NK-92 treated with Interleukin-12 subunit alpha and Interleukin-12 subunit beta, amount 100 ng/mL, for 24 hours (cell line): ENCODE measurements around the gene ESRRA.

Source experiments
- DNase-seq: peaks from one replicate; lab custom pipeline; 2025; lab: John Stamatoyannopoulos, UW

Gene ESRRA

DNA sequence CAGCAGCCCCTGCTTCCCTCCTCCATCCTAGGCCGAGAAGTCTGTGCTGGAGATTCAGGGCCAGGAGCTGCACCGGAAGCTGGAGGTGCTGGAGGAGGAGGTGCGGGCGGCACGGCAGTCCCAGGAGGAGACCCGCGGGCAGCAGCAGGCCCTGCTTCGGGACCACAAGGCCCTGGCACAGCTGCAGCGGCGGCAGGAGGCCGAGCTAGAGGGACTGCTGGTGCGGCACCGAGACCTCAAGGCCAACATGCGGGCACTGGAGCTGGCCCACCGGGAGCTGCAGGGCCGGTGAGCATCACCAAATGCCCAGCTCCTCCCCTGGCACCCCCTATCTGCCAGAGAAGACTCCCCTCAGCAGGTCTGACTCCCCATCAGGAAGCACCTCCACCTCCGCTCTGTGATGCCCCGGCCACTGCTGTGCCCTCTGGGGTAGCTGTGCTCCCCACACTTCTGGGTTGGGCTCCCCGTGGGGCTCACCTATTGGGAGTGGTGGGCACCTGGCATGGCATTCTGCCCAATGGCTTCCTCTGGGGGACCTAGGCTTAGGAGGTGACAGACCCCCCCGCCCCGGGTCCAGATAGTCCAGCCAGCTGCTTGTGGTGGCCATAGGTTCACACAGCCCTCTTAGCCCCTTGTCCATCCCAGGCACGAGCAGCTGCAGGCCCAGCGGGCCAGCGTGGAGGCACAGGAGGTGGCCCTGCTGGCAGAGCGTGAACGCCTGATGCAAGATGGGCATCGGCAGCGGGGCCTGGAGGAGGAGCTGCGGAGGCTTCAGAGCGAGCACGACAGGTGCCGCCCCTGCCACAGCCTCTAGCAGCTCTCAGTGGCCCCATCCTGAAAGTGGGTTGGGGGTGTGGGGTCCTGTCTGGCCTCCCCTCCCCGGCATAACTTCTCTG is 47.0 kb downstream of the ESRRA start:
- DNase-seq = no peak

DNA sequence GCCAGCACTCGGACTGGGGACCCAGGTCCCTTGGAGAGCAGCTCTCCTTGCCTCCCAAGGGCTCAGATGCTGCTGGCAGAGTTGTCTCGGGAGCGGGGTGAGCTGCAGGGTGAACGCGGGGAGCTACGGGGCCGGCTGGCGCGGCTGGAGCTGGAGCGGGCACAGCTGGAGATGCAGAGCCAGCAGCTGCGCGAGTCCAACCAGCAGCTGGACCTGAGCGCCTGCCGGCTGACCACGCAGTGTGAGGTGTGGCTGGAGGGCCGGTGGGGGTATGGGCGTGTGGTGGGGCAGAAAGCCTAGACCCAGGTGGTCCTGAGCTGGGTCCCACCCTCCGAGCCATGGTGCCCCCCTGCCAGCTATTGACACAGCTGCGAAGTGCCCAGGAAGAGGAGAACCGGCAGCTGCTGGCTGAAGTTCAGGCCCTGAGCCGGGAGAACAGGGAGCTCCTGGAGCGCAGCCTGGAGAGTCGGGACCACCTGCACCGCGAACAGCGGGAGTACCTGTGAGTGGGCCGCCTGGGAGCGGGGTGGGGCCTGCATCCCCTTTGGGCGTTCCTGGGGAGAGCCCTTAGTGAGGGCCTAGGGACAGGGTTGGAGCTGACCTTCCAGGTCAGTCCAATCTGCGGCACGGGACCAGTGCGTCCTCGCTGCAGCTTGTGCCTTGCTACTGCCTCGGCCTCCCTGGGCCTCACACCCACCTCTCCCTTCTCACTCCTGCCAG is 47.8 kb downstream of the ESRRA start:
- no peak for DNase-seq

DNA sequence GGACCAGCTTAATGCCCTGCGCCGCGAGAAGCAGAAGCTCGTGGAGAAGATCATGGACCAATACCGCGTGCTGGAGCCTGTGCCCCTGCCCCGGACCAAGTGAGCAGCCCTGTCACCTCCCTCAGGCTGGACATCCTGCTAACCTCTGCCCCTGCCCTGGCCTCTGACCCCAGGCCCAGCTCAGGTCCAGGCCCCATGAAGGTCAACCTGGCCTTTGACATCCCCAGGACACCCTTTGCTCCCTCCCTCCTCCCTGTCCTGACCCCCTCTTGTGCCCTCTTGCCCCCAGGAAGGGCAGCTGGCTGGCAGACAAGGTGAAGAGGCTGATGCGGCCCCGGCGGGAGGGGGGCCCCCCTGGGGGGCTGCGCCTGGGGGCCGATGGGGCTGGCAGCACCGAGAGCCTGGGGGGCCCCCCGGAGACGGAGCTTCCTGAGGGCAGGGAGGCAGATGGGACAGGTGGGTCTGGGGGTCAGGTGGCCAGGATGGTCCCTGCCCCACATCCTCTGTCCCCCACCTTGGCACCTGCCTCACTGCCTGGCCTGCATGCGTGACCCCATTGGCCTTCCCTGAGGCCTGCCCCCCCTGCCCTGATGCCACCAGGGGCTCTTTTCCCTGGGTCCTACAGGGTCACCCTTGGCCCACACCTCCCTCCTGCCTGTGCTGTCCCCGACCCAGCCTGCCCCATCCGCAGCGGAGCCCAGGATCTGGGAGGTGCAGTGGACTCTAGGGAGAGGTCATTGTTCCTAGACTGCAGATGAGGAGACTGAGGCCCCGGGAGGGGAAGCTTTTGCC is 48.6 kb downstream of the ESRRA start:
- no peak for DNase-seq

DNA sequence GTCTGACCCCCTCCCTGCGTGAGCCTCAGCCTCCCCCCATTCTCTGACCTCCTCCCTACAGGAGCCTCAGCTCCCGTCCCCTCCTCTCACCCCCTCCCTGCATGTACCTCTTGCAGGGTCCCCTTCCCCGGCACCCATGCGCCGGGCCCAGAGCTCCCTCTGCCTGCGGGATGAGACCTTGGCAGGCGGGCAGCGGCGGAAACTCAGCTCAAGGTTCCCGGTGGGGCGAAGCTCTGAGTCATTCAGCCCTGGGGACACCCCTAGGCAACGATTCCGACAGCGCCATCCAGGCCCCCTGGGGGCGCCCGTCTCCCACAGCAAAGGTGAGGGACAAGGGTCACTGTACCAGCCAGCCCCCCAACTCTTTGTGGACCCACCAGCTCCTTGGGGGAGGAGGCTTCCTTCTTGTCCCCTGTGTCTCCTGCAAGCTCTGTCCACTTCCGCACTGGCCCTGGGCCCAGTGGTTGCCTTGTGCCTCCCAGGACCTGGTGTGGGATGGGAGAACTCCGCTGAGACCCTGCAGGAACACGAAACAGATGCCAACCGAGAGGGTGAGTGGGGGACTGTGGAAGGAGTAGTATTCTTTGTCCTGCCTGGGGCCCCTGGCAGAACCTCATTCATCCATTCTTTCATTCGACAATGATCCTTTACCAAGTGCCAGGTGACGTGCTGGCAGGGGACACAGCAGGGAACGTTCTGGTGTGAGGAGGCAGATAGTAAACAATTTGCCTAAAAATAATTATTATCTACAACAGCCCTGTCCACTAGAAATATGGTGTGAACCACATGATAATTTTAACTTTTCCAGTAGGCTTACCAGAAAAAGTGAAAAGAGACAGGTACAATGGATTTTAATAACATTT is 50.0 kb downstream of the ESRRA start:
- no peak for DNase-seq

DNA sequence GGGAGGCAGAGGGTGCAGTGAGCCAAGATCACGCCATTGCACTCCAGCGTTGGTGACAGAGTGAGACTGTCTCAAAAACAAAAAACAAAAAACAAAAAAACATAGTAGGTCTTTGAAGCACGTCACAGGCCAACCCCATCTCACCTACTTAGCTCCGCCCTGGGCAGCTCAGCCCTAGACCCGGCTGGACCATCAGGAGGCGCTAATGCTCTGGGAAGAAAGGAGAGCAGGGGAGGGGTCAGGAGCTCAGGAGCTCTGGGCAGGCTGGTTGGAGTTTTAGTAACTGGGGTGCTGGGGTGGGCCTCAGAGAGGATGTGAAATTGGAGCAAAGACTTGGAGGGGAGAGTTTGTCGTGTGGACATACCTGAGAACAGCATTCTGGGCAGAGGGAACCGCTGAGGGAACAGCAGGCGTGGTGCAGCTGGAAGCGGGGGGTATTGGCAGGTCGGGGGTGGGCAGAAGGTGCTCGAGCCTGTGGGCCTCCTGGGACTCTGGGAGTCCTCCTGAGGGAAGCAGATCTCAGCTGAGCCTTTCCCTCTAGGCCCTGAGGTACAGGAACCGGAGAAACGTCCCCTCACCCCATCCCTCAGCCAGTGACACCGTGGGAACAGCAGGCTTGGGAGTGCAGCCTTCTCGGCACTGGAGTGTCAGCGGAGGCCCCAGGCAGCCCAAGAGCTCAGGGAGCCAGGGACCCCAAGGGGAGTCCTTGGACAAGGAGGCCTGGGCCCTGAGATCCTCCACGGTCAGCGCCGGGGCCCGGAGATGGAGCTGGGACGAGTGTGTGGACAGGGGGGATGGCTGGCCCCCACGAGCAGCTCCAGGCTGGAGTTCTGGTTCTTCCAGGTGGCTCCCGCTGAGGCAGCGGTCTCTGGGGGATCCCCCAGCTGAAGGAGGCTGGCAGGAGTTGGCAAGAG is 51.4 kb downstream of the ESRRA start:
- no peak for DNase-seq

DNA sequence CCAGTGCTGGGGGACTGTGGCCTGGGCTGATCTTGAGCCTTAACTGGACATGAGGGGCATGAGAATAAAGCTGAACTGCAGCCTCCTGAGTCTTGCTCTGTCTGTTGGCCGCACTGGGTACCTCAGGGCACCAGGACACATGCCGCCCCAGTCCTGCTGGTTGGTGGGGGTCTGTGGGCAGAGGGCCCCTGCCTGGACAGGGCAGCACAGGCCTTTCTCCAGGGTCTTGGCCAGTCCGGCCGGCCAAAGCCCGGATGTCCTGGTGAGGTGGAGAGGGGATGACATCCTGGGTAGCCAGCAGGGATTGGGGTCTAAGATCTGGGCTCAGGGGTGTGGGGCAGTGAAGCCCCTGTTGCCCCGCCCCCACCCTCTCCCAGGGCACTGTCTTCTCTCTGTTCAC is 52.1 kb downstream of the ESRRA start:
- no peak for DNase-seq

DNA sequence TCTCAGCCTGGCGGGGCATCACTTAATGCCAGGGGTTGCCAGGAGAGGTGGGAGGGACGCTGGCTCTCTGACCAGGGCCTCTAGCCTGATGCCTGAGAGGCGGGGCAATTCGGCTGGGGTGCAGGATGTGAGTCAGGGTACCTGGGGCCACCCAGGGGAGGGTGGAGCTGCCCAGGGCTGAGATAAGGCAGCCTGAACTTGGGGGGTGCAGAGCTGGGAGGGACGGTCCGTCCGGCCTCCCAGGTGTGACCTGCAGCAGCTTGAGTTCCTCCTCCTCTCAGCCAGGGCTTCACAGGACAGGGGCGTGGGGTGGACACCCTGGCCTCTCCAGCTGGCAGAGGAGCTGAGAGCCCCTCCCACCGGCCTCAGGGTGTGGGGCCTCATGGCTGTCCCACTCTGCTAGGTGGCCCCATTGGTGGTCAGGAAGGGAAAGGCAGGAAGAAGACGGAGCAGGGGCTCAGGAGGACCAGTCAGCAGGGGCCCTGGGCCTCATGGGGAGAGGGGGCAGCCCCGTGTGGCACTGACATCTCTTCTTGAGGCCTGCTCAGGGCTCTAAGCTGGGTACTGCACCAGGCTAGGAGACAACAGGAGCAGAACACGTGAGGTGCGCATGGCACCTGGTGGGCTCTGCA is 52.7 kb downstream of the ESRRA start:
- peak; percentile 59 for DNase-seq

DNA sequence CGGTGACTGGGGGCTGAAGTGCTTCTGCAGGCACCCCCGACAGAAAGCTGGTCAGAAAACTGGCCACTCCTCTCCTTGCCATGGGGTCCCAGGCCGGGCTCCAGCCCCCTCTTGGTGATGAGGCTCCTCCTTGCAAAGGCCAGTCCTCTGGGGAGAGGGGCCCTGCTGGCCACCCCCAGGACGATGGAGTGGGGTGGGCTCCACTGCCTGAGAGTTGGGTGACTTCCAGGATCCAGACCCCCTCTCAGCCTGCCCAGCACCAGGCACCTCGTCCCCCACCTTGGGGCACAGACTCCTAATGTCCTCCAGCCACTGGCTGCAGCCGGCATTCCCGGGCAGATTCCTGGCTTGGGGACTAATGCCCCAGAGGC is 53.2 kb downstream of the ESRRA start:
- no peak for DNase-seq

DNA sequence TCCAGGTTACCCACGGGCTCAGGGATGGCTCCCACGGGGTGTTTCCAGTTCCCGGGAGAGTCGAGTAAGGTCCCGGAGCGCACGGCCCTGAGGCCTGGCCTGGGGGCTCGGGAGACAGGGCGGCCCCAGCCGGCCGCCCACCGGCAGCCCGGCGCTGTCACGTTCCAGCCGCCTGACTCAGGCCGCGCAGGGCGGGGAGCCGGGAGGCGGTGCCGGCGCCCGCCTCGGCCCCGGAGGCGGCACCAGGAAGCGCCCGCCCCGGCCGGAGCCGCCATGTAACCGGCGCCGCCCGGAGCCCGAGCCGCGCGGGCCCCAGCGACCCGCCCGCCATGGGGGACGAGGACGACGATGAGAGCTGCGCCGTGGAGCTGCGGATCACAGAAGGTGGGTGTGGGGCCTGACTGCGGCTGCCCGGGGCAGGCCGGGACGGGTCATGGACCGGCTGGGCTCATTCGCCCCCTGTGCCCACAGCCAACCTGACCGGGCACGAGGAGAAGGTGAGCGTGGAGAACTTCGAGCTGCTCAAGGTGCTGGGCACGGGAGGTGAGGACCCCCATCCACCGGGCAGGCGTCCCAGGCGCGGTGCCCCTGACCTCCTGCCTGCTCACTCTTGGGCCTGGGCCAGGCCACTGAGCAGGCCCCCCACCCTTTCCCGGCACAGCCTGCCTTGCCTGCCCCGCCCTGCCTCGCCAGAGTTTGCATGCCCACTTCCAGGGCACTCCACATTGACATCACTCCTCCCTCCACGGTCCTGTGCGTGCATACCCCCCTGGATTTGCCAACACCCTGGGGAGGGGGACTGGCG is 53.8 kb downstream of the ESRRA start, which contains the start of gene RPS6KA4:
Gene RPS6KA4 (plus strand): TSS at position 256 of the 805 bp plus-strand sequence. CDS start 74 bp downstream, at position 330.
- no peak for DNase-seq

DNA sequence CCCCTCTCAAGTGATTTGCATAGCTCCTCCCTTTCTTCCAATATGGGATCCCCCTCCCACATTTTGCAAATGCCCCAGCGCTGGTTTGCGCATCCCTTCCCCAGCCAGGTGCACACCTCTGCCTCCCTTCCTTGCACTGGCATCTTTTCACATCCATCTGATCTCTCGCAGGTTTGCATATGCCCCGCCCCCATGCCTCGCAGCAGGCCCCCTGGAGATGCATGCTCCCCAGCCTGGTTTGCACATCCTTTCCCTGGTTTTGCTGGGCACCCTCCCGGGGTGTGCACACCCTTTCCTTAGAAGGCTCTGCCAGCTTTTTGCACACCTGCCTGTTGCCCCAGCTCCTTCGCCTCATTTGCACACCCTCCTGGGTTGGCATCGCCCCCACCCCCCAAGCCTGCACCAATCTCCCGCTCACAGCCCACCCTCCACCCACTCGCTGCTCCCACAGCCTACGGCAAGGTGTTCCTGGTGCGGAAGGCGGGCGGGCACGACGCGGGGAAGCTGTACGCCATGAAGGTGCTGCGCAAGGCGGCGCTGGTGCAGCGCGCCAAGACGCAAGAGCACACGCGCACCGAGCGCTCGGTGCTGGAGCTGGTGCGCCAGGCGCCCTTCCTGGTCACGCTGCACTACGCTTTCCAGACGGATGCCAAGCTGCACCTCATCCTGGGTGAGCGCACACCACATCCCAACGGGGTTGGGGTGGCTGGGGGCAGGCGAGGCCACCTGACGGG is 54.6 kb downstream of the ESRRA start:
- DNase-seq = no peak

DNA sequence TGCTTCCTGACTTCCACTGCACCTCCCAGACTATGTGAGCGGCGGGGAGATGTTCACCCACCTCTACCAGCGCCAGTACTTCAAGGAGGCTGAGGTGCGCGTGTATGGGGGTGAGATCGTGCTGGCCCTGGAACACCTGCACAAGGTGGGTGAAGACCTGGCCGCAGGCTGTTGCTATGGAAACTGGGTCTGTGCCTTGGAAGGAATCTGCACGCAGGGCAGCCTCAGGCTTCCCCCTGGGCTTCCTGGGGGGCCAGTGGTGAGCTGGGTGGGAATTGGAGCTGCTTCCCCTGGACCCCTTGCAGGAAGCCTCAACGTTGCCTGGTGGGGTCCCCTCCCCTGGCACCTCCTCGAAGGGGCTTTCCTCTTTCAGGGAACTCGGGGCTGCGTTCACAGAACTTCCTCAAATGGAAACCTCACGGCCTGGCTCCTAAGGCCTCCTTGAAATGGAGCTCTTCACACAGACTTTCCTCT is 55.2 kb downstream of the ESRRA start:
- no peak for DNase-seq

DNA sequence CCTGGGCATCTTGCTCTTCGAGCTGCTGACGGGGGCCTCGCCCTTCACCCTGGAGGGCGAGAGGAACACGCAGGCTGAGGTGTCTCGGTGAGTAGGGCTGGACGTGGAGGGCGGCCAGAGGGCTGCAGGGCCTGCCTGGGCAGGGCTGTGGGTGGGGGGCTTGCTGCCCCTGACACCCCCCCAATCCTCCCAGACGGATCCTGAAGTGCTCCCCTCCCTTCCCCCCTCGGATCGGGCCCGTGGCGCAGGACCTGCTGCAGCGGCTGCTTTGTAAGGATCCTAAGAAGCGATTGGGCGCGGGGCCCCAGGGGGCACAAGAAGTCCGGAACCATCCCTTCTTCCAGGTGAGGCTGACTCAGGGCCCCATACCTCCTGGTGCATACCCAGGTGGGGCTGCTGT is 56.3 kb downstream of the ESRRA start:
- DNase-seq = no peak

DNA sequence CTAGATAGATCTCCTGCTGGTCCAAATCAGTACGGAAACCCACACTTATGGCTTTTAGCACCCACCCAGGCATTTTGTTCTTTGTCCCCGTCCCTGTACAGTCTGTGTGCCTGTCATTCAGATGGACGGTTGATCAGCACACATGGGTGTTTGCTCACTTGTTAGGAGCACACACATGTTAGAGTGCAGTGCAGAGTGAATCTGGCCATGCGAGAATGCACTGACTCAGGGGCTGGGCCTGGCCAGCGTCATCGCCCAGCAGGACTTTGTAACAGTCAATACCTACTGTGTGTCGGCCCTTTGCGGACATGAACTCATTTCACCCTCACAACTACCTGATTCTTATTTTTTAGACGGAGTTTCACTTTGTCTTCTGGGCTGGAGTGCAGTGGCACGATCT is 57.0 kb downstream of the ESRRA start:
- DNase-seq = no peak

DNA sequence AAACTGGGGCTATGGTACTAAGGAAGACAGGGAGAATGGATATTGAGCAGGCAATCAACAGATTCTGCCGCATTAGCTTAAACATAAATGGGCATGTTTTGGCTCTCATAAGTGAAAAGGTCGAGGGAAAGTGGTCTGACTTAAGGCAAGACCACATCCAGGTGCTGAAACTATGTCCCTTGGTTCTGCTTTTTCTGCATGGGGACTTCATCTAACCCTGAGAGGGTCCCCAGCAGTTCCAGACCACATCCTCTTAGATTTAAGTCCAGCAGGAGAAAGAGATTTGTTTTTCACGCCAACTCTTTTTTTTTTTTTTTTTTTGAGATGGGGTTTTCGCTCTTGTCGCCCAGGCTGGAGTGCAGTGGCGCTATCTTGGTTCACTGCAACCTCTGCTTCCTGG is 59.1 kb downstream of the ESRRA start:
- no peak for DNase-seq

DNA sequence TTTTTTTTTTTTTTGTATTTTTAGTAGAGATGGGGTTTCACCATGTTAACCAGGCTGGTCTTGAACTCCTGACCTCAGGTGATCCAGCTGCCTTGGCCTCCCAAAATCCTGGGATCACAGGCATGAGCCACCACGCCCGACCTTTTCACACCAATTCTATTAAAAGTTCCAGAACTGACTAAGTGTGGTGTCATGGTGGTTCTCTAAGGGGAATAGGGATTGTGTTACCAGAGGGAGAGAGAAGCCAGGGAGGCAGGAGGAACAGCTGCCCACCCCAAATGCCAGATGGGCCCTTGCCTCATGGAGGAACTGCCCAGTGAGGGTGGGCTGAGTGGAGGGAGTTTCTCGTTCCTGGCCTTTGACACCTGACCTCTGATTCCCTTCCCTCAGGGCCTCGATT is 59.6 kb downstream of the ESRRA start:
- no peak for DNase-seq
